ENCODE results near the gene DTL. TPM values are rescaled to one million over a fixed set of nuclear protein-coding genes. Genes with fewer than 3 reads are reported as not detected.
"Not testable (repeated sequence)": the region's sequence is repeated elsewhere in the genome, so short reads cannot be mapped to it uniquely, and the experiment has no call there.

DTL gene
- total RNA-seq, 1 donor from 2014 or later, result 1.7 TPM

GRCh38 chr1:212012034-212012740 lies 23.4 kb upstream of the DTL start:
- no peak overlapping the region for H3K4me3 ChIP-seq
- TF ChIP-seq CTCF (IDR thresholded peaks at IDR 0.05), result peak; percentile 94
- H3K27me3 ChIP-seq, result no peaks in the 10 kb centered on the region
- no peaks in the 10 kb centered on the region for H3K4me1 ChIP-seq
- DNase-seq (peak; percentile 67), ATAC-seq (peak; percentile 99)
- intact Hi-C loops (cut with DNase I), result no loop called here
- H3K27ac ChIP-seq, result no peak overlapping the region
- no peaks in the 10 kb centered on the region for H3K9me3 ChIP-seq
- H3K36me3 ChIP-seq, result peaks cover 13% of the 10 kb centered on the region

GRCh38 chr1:212013672-212014071 lies 21.9 kb upstream of the DTL start:
- DNase-seq (no peak), ATAC-seq (no peak)
- Histone ChIP-seq H3K9me3 (no peaks in the 10 kb centered on the region), H3K27ac (peak overlapping the region; percentile 12), H3K27me3 (no peaks in the 10 kb centered on the region), H3K4me1 (no peaks in the 10 kb centered on the region), H3K4me3 (no peak overlapping the region), H3K36me3 (peaks cover 13% of the 10 kb centered on the region)
- intact Hi-C loops (cut with DNase I), result no loop called here
- no peak for TF ChIP-seq CTCF (IDR thresholded peaks at IDR 0.05)

- TF ChIP-seq CTCF (IDR thresholded peaks at IDR 0.05), result no peak
- intact Hi-C loops (cut with DNase I), result no loop called here
- DNase-seq (no peak), ATAC-seq (no peak)
- Histone ChIP-seq H3K36me3 (no peaks in the 10 kb centered on the region), H3K9me3 (no peaks in the 10 kb centered on the region), H3K27me3 (no peaks in the 10 kb centered on the region), H3K4me3 (no peak overlapping the region), H3K27ac (no peak overlapping the region), H3K4me1 (no peaks in the 10 kb centered on the region)
Observed at GRCh38 chr1:212020975-212021374, 14.6 kb upstream of the DTL start.

- H3K4me1 ChIP-seq, result no peaks in the 10 kb centered on the region
- DNase-seq, result no peak
- intact Hi-C loops (cut with DNase I), result no loop called here
- H3K36me3 ChIP-seq, result no peaks in the 10 kb centered on the region
- TF ChIP-seq CTCF (IDR thresholded peaks at IDR 0.05), result no peak
- no peaks in the 10 kb centered on the region for H3K9me3 ChIP-seq
- no peaks in the 10 kb centered on the region for H3K27me3 ChIP-seq
- H3K27ac ChIP-seq, result no peak overlapping the region
- ATAC-seq, result no peak
- H3K4me3 ChIP-seq, result no peak overlapping the region
Observed at GRCh38 chr1:212021563-212021962, 14.0 kb upstream of the DTL start.

GRCh38 chr1:212022908-212023307 lies 12.6 kb upstream of the DTL start:
- intact Hi-C loops (cut with DNase I); H3K27me3 ChIP-seq; ATAC-seq: not testable (repeated sequence)

GRCh38 chr1:212024469-212025149 lies 10.9 kb upstream of the DTL start:
- Histone ChIP-seq H3K27ac (no peak overlapping the region), H3K9me3 (no peaks in the 10 kb centered on the region), H3K4me1 (peaks cover 7% of the 10 kb centered on the region), H3K4me3 (no peak overlapping the region), H3K36me3 (no peaks in the 10 kb centered on the region), H3K27me3 (no peaks in the 10 kb centered on the region)
- DNase-seq (no peak), ATAC-seq (no peak)
- intact Hi-C loops (cut with DNase I), result no loop called here
- TF ChIP-seq CTCF (IDR thresholded peaks at IDR 0.05), result no peak

More at GRCh38 chr1:212022908-212023307, 12.6 kb upstream of the DTL start:
- not testable (repeated sequence) for H3K36me3 ChIP-seq, H3K9me3 ChIP-seq, DNase-seq, H3K27ac ChIP-seq, H3K4me1 ChIP-seq, H3K4me3 ChIP-seq

- H3K9me3 ChIP-seq; H3K36me3 ChIP-seq; H3K4me1 ChIP-seq; H3K27ac ChIP-seq; intact Hi-C loops (cut with DNase I); H3K27me3 ChIP-seq; H3K4me3 ChIP-seq: not testable (repeated sequence)
- DNase-seq, result peak; percentile 83
- peak; percentile 63 for ATAC-seq
Observed at GRCh38 chr1:212027727-212028126, 7.8 kb upstream of the DTL start.
